ENCODE data around the gene EXOG. TPM values are rescaled to one million over a fixed set of nuclear protein-coding genes. Genes with fewer than 3 reads are reported as not detected.

The EXOG gene
- total and polyA plus RNA-seq, 4 donors, result 3.1 to 16.5 (median 11.1) TPM

DNA sequence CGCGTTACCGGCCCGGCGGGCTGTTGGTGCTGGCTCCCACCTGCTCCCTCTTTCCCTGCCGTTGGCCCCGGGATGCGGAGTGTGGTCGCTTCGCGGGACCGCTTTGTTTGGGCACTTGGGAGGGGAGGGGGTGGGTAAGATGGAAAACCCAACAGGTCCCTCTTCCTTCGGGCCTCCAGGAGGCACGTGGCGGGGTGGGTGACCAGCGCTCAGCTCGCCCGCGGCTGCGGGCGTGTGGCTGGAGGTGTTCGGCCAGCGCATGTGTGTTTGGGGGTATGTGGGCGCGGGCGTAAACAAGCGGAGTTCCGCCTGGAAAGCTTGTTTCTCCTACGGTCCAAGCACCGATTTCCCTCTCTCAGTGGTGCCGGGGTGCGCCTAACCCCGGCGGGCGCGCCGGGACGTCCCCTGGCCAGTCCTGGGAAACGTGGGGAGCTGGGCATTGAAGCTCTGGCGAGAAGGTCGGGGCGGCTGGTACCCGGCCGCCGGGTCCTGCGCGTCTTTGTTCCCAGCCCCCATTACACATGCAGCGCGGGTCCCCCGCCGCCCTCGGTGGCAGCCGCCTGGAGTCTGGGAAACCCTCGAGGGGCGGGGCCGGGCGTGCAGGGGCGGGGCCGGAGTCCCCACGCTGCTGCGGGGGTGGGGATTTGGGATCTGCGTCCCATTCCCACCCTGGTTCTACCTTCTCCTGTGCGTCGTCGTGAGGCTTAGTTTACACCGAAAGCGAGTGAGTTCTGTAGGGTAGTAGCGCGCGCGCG is 41.1 kb upstream of the EXOG start:
- ATAC-seq (ENCODE audit: insufficient read depth, low FRiP score), result peak; percentile 69
- Histone ChIP-seq H3K4me3 (peak overlapping the region; percentile 66), H3K27me3 (ENCODE audit: control insufficient read depth in 3 of 3, insufficient read depth in 3 of 3, low read length in 2 of 3) (no peaks in the 10 kb centered on the region), H3K36me3 (ENCODE audit: control insufficient read depth in 4 of 4, insufficient read depth in 4 of 4, low read length in 4 of 4) (no peaks in the 10 kb centered on the region), H3K9ac (ENCODE audit: insufficient read depth in 1 of 2, low read length in 2 of 2) (peak overlapping the region; percentile 16 to 44), H3K4me1 (ENCODE audit: control insufficient read depth in 5 of 5, insufficient read depth in 5 of 5, low read length in 5 of 5) (peaks cover 0 to 36% (median 6%) of the 10 kb centered on the region in 5 donors), H3K9me3 (ENCODE audit: control insufficient read depth in 4 of 4, insufficient read depth in 3 of 4, low read length in 3 of 4) (no peaks in the 10 kb centered on the region), H3K27ac (ENCODE audit: low read depth in 1 of 2, low read length in 1 of 2) (peak overlapping the region; percentile 37 to 91)
- 0 to 1% methylated on average over 71 to 72 of the region's 72 CpGs for WGBS, 2 donors
- DNase-seq, result peak; percentile 73 to 82 (median 82)
- TF ChIP-seq, protein P1, sequence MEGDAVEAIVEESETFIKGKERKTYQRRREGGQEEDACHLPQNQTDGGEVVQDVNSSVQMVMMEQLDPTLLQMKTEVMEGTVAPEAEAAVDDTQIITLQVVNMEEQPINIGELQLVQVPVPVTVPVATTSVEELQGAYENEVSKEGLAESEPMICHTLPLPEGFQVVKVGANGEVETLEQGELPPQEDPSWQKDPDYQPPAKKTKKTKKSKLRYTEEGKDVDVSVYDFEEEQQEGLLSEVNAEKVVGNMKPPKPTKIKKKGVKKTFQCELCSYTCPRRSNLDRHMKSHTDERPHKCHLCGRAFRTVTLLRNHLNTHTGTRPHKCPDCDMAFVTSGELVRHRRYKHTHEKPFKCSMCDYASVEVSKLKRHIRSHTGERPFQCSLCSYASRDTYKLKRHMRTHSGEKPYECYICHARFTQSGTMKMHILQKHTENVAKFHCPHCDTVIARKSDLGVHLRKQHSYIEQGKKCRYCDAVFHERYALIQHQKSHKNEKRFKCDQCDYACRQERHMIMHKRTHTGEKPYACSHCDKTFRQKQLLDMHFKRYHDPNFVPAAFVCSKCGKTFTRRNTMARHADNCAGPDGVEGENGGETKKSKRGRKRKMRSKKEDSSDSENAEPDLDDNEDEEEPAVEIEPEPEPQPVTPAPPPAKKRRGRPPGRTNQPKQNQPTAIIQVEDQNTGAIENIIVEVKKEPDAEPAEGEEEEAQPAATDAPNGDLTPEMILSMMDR (IDR thresholded peaks at IDR 0.05; ENCODE audit: control extremely low read depth, extremely low read depth), result no peak

DNA sequence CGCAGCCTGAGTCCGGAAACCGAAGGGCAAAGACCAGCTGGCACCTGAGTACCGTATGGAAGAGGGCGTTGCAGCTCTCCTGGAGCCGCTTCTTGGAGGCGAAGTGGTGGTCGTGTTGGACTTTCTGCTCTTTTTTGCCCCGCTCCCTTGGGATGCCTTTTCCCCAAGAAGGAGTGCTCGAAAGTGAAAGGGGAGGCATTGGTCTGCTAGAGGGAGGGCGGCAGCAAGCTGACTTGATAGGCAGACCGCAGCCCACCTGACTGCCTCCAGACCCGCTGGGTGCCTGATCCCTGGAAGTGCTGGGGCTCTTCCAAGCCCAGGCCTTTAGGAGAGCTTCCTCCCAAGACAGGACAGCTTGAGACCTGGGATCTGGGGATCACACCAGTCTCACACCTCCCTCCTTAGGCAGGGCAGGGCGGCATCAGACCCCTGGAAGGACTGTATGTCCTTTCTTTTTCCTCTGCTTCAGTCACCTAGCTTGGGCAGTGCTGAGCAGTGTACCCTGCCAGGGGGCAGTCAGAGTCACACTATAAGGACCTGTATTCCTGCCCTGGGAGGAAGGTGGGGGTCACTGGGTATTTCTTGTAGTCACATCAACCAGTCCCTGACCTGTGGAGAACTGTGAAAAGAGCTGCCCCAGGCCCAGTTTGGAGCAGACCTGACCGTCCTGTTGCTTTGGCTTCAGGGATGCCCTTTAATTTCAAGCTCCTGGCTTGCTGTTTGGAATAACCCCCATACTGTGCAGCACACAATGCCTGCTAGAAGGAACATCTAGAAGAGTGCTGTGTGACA is 40.3 kb upstream of the EXOG start:
- TF ChIP-seq, protein P1 (IDR thresholded peaks at IDR 0.05; ENCODE audit: control extremely low read depth, extremely low read depth), result no peak
- Histone ChIP-seq H3K9me3 (ENCODE audit: control insufficient read depth in 4 of 4, insufficient read depth in 3 of 4, low read length in 3 of 4) (no peaks in the 10 kb centered on the region), H3K36me3 (ENCODE audit: control insufficient read depth in 4 of 4, insufficient read depth in 4 of 4, low read length in 4 of 4) (no peaks in the 10 kb centered on the region), H3K27ac (ENCODE audit: low read depth in 1 of 2, low read length in 1 of 2) (peak overlapping the region; percentile 11 to 37), H3K9ac (ENCODE audit: insufficient read depth in 1 of 2, low read length in 2 of 2) (peak overlapping the region in 1 of 2 donors; percentile 16), H3K4me3 (peak overlapping the region; percentile 66), H3K4me1 (ENCODE audit: control insufficient read depth in 5 of 5, insufficient read depth in 5 of 5, low read length in 5 of 5) (peaks cover 5 to 43% (median 13%) of the 10 kb centered on the region in 5 donors), H3K27me3 (ENCODE audit: control insufficient read depth in 3 of 3, insufficient read depth in 3 of 3, low read length in 2 of 3) (no peaks in the 10 kb centered on the region)
- WGBS, 2 donors, result 13 to 16% methylated on average over 15 of the region's 15 CpGs
- DNase-seq (no peak), ATAC-seq (ENCODE audit: insufficient read depth, low FRiP score) (no peak)

DNA sequence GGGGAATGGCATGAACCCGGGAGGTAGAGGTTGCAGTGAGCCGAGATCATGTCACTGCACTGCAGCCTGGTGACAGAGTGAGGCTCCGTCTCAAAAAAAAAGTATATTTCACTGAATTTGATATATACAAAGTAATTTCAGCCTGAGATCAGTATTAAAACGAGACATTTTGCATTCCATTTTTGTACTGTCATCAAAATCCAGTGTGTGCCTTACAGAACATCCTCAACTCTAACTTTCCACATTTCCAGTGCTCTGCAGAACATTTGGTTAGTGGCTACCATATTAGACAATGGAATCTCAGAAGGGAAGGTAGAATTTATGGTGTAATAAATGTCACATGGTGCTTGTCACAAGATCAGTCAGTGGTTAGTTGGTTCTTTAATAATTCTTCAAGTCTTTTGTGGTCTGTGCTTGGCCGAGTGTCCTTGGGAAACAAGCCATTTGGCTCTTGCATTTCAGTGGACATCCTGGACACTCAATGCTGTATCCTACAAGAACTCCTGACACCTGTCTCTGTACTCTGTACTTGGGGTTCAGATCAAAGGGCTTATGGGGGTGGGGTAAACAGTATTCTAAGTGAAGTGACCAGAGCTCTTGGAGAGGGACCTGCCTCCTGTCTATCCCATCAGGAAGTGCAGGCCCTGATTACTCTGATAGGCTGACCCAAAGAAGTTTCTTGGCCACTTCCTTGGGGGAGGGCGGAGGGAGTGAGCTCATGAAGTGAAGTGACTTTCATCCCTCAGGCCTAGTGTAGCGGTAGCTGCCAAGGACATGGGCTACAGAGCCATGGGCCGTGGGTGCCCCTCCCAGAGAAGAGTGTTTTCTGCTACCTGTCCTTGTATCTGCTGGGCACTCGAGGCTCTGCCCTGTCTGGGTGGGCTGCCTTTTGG is 38.8 kb upstream of the EXOG start:
- ATAC-seq (ENCODE audit: insufficient read depth, low FRiP score), result no peak
- H3K9ac ChIP-seq (ENCODE audit: insufficient read depth in 1 of 2, low read length in 2 of 2), result no peak overlapping the region
- peak overlapping the region in 1 of 2 donors; percentile 5 for H3K27ac ChIP-seq (ENCODE audit: low read depth in 1 of 2, low read length in 1 of 2)
- TF ChIP-seq, protein P1 (IDR thresholded peaks at IDR 0.05; ENCODE audit: control extremely low read depth, extremely low read depth), result no peak
- H3K27me3 ChIP-seq (ENCODE audit: control insufficient read depth in 3 of 3, insufficient read depth in 3 of 3, low read length in 2 of 3), result no peaks in the 10 kb centered on the region
- peaks cover 5 to 50% (median 19%) of the 10 kb centered on the region in 5 donors for H3K4me1 ChIP-seq (ENCODE audit: control insufficient read depth in 5 of 5, insufficient read depth in 5 of 5, low read length in 5 of 5)
- H3K36me3 ChIP-seq (ENCODE audit: control insufficient read depth in 4 of 4, insufficient read depth in 4 of 4, low read length in 4 of 4), result no peaks in the 10 kb centered on the region
- WGBS, 2 donors, result 76 to 83% methylated on average over 9 of the region's 9 CpGs
- no peaks in the 10 kb centered on the region for H3K9me3 ChIP-seq (ENCODE audit: control insufficient read depth in 4 of 4, insufficient read depth in 3 of 4, low read length in 3 of 4)
- DNase-seq, result no peak
- H3K4me3 ChIP-seq, result no peak overlapping the region

Measured in lung (tissue), 12 donors.